NCI-H187 (cell line): ENCODE results near the gene LACTBL1.

Source experiments
- DNase-seq, 2 experiments: peaks; one replicate each; lab custom pipeline; 2025; lab: John Stamatoyannopoulos, UW

The LACTBL1 gene

GRCh38 chr1:22913421-22914141, 59.1 kb downstream of the LACTBL1 start:
- no peak for DNase-seq

GRCh38 chr1:22912311-22912710, 60.4 kb downstream of the LACTBL1 start:
- no peak for DNase-seq

- no peak for DNase-seq
Measured at GRCh38 chr1:22910986-22911651, 61.5 kb downstream of the LACTBL1 start.

GRCh38 chr1:22910286-22910685, 62.4 kb downstream of the LACTBL1 start:
- no peak for DNase-seq

- no peak for DNase-seq
Measured at GRCh38 chr1:22908880-22909426, 63.7 kb downstream of the LACTBL1 start.

GRCh38 chr1:22907528-22907927, 65.1 kb downstream of the LACTBL1 start:
- no peak for DNase-seq

GRCh38 chr1:22906968-22907367, 65.7 kb downstream of the LACTBL1 start:
- DNase-seq, result no peak

- DNase-seq, result no peak
Measured at GRCh38 chr1:22903113-22903512, 69.6 kb downstream of the LACTBL1 start.
